ENCODE measurements around the gene LCOR. TPM values are rescaled to one million over a fixed set of nuclear protein-coding genes. Genes with fewer than 3 reads are reported as not detected.

The LCOR gene
- total RNA-seq, 1 donor from 2014 or later: 35.3 TPM

- no peaks in the 10 kb centered on the region for H3F3A ChIP-seq (ENCODE audit: low read depth)
- H3K27me3 Mint-ChIP-seq (ENCODE audit: insufficient read depth, low read depth): peaks cover 4% of the 10 kb centered on the region
- H4K20me1 ChIP-seq (ENCODE audit: low read depth): no peaks in the 10 kb centered on the region
- no peaks in the 10 kb centered on the region for H3K36me3 ChIP-seq
- TF ChIP-seq CTCF (IDR thresholded peaks at IDR 0.05) (no peak), EZH2 (IDR thresholded peaks at IDR 0.05) (no peak), EZH2phosphoT487 (IDR thresholded peaks at IDR 0.05) (no peak)
- H3K4me3 Mint-ChIP-seq: no peak overlapping the region
- H3K27ac Mint-ChIP-seq: no peak overlapping the region
- H3K9ac ChIP-seq: no peak overlapping the region
- no peaks in the 10 kb centered on the region for H3K79me2 ChIP-seq (ENCODE audit: low read depth)
- H3K9me3 Mint-ChIP-seq: peaks cover under 1% of the 10 kb centered on the region
- DNase-seq (ENCODE audit: low spot score): no peak
- no peaks in the 10 kb centered on the region for H3K36me3 Mint-ChIP-seq
- H3K27ac ChIP-seq: no peak overlapping the region
- no peaks in the 10 kb centered on the region for H3K27me3 ChIP-seq
- no peaks in the 10 kb centered on the region for H3K9me3 ChIP-seq (ENCODE audit: low read depth)
- H3K4me1 ChIP-seq: no peaks in the 10 kb centered on the region
- no peak overlapping the region for H2AFZ ChIP-seq (replicated peaks)
- H3K4me1 Mint-ChIP-seq: no peaks in the 10 kb centered on the region
- H3K4me2 ChIP-seq: no peak overlapping the region
- no peak overlapping the region for H3K4me3 ChIP-seq
Measured at GRCh38 chr10:97001183-97001991, 169.3 kb downstream of the LCOR start.

- Histone ChIP-seq H3K27ac (no peak overlapping the region), H4K20me1 (ENCODE audit: low read depth) (no peaks in the 10 kb centered on the region), H3K4me1 (no peaks in the 10 kb centered on the region), H3K36me3 (no peaks in the 10 kb centered on the region), H3K4me2 (no peak overlapping the region), H3K79me2 (ENCODE audit: low read depth) (no peaks in the 10 kb centered on the region), H3K9ac (no peak overlapping the region), H3F3A (ENCODE audit: low read depth) (no peaks in the 10 kb centered on the region), H2AFZ (replicated peaks) (no peak overlapping the region), H3K27me3 (no peaks in the 10 kb centered on the region), H3K9me3 (ENCODE audit: low read depth) (no peaks in the 10 kb centered on the region), H3K4me3 (no peak overlapping the region)
- peaks cover 13% of the 10 kb centered on the region for H3K9me3 Mint-ChIP-seq
- TF ChIP-seq CTCF (IDR thresholded peaks at IDR 0.05) (no peak), EZH2 (IDR thresholded peaks at IDR 0.05) (no peak), EZH2phosphoT487 (IDR thresholded peaks at IDR 0.05) (no peak)
- H3K4me3 Mint-ChIP-seq: no peak overlapping the region
- no peaks in the 10 kb centered on the region for H3K36me3 Mint-ChIP-seq
- no peak overlapping the region for H3K27ac Mint-ChIP-seq
- no peaks in the 10 kb centered on the region for H3K4me1 Mint-ChIP-seq
- peaks cover 5% of the 10 kb centered on the region for H3K27me3 Mint-ChIP-seq (ENCODE audit: insufficient read depth, low read depth)
- DNase-seq (ENCODE audit: low spot score): no peak
Measured at GRCh38 chr10:97002670-97003069, 170.6 kb downstream of the LCOR start.

- no peak for DNase-seq (ENCODE audit: low spot score)
- H3K36me3 ChIP-seq: no peaks in the 10 kb centered on the region
- TF ChIP-seq EZH2 (IDR thresholded peaks at IDR 0.05) (no peak), EZH2phosphoT487 (IDR thresholded peaks at IDR 0.05) (no peak), CTCF (IDR thresholded peaks at IDR 0.05) (no peak)
Measured at GRCh38 chr10:97003151-97003803, 171.2 kb downstream of the LCOR start.

More at GRCh38 chr10:97003151-97003803, 171.2 kb downstream of the LCOR start:
- H3K4me2 ChIP-seq: no peak overlapping the region
- Mint-ChIP-seq H3K27me3 (ENCODE audit: insufficient read depth, low read depth) (peaks cover 5% of the 10 kb centered on the region), H3K36me3 (no peaks in the 10 kb centered on the region), H3K4me3 (no peak overlapping the region), H3K4me1 (no peaks in the 10 kb centered on the region), H3K27ac (no peak overlapping the region), H3K9me3 (peaks cover 17% of the 10 kb centered on the region)
- H3K27ac ChIP-seq: no peak overlapping the region
- H3K79me2 ChIP-seq (ENCODE audit: low read depth): no peaks in the 10 kb centered on the region
- no peaks in the 10 kb centered on the region for H3K4me1 ChIP-seq
- no peaks in the 10 kb centered on the region for H3K27me3 ChIP-seq
- no peak overlapping the region for H3K9ac ChIP-seq
- H3K4me3 ChIP-seq: no peak overlapping the region
- H2AFZ ChIP-seq (replicated peaks): no peak overlapping the region
- H3K9me3 ChIP-seq (ENCODE audit: low read depth): no peaks in the 10 kb centered on the region
- no peaks in the 10 kb centered on the region for H3F3A ChIP-seq (ENCODE audit: low read depth)
- no peaks in the 10 kb centered on the region for H4K20me1 ChIP-seq (ENCODE audit: low read depth)

Data from neural progenitor cell (in vitro differentiated cells).